ENCODE data around the gene TMED8. TPM values are rescaled to one million over a fixed set of nuclear protein-coding genes. Genes with fewer than 3 reads are reported as not detected.

TMED8 gene
- polyA plus RNA-seq, 1 donor = 14.7 TPM

GRCh38 chr14:77303417-77304156 is 73.3 kb downstream of the TMED8 start:
- 100% methylated on average over 1 of the region's 4 CpGs for WGBS (ENCODE audit: insufficient coverage, low lambda C conversion rate)
- H3K4me3 ChIP-seq (ENCODE audit: low read length) = no peak overlapping the region
- H3K27ac ChIP-seq (ENCODE audit: low read length) = peak overlapping the region; percentile 83
- H3K9me3 ChIP-seq (ENCODE audit: control insufficient read depth, low read depth, low read length) = no peaks in the 10 kb centered on the region
- H3K4me1 ChIP-seq (ENCODE audit: control insufficient read depth, insufficient read depth, low read length) = peaks cover 38% of the 10 kb centered on the region
- H3K36me3 ChIP-seq (ENCODE audit: control insufficient read depth, insufficient read depth, low read length) = peaks cover 16% of the 10 kb centered on the region
- H3K27me3 ChIP-seq (ENCODE audit: control insufficient read depth, insufficient read depth, low read length) = no peaks in the 10 kb centered on the region
- peak; percentile 69 to 82 for DNase-seq

GRCh38 chr14:77302926-77303325 is 74.0 kb downstream of the TMED8 start:
- no CpG with 5 or more reads among the region's 5 CpGs for WGBS (ENCODE audit: insufficient coverage, low lambda C conversion rate)
- H3K27me3 ChIP-seq (ENCODE audit: control insufficient read depth, insufficient read depth, low read length) = no peaks in the 10 kb centered on the region
- no peaks in the 10 kb centered on the region for H3K9me3 ChIP-seq (ENCODE audit: control insufficient read depth, low read depth, low read length)
- H3K27ac ChIP-seq (ENCODE audit: low read length) = peak overlapping the region; percentile 83
- H3K36me3 ChIP-seq (ENCODE audit: control insufficient read depth, insufficient read depth, low read length) = peaks cover 22% of the 10 kb centered on the region
- no peak overlapping the region for H3K4me3 ChIP-seq (ENCODE audit: low read length)
- peaks cover 38% of the 10 kb centered on the region for H3K4me1 ChIP-seq (ENCODE audit: control insufficient read depth, insufficient read depth, low read length)
- DNase-seq = no peak

GRCh38 chr14:77301103-77301502 is 75.8 kb downstream of the TMED8 start:
- Histone ChIP-seq H3K27me3 (ENCODE audit: control insufficient read depth, insufficient read depth, low read length) (no peaks in the 10 kb centered on the region), H3K4me1 (ENCODE audit: control insufficient read depth, insufficient read depth, low read length) (peaks cover 29% of the 10 kb centered on the region), H3K36me3 (ENCODE audit: control insufficient read depth, insufficient read depth, low read length) (peaks cover 37% of the 10 kb centered on the region), H3K9me3 (ENCODE audit: control insufficient read depth, low read depth, low read length) (no peaks in the 10 kb centered on the region), H3K27ac (ENCODE audit: low read length) (peak overlapping the region; percentile 9), H3K4me3 (ENCODE audit: low read length) (no peak overlapping the region)
- WGBS (ENCODE audit: insufficient coverage, low lambda C conversion rate) = no CpG with 5 or more reads among the region's 10 CpGs
- DNase-seq = peak; percentile 77 to 78

- peaks cover 29% of the 10 kb centered on the region for H3K4me1 ChIP-seq (ENCODE audit: control insufficient read depth, insufficient read depth, low read length)
- H3K36me3 ChIP-seq (ENCODE audit: control insufficient read depth, insufficient read depth, low read length) = peaks cover 38% of the 10 kb centered on the region
- no peaks in the 10 kb centered on the region for H3K9me3 ChIP-seq (ENCODE audit: control insufficient read depth, low read depth, low read length)
- peak overlapping the region; percentile 58 for H3K27ac ChIP-seq (ENCODE audit: low read length)
- no peaks in the 10 kb centered on the region for H3K27me3 ChIP-seq (ENCODE audit: control insufficient read depth, insufficient read depth, low read length)
- H3K4me3 ChIP-seq (ENCODE audit: low read length) = no peak overlapping the region
- DNase-seq = peak; percentile 70 to 74
- WGBS (ENCODE audit: insufficient coverage, low lambda C conversion rate) = no CpG with 5 or more reads among the region's 4 CpGs
Measured at GRCh38 chr14:77299771-77300170, 77.1 kb downstream of the TMED8 start.

GRCh38 chr14:77296906-77297305 is 80.0 kb downstream of the TMED8 start:
- H3K9me3 ChIP-seq (ENCODE audit: control insufficient read depth, low read depth, low read length) = no peaks in the 10 kb centered on the region
- H3K27ac ChIP-seq (ENCODE audit: low read length) = no peak overlapping the region
- peaks cover 17% of the 10 kb centered on the region for H3K4me1 ChIP-seq (ENCODE audit: control insufficient read depth, insufficient read depth, low read length)
- H3K27me3 ChIP-seq (ENCODE audit: control insufficient read depth, insufficient read depth, low read length) = no peaks in the 10 kb centered on the region
- 100% methylated on average over 1 of the region's 8 CpGs for WGBS (ENCODE audit: insufficient coverage, low lambda C conversion rate)
- DNase-seq = no peak
- no peak overlapping the region for H3K4me3 ChIP-seq (ENCODE audit: low read length)
- peaks cover 38% of the 10 kb centered on the region for H3K36me3 ChIP-seq (ENCODE audit: control insufficient read depth, insufficient read depth, low read length)

GRCh38 chr14:77296155-77296554 is 80.7 kb downstream of the TMED8 start:
- peaks cover 13% of the 10 kb centered on the region for H3K4me1 ChIP-seq (ENCODE audit: control insufficient read depth, insufficient read depth, low read length)
- H3K36me3 ChIP-seq (ENCODE audit: control insufficient read depth, insufficient read depth, low read length) = peaks cover 38% of the 10 kb centered on the region
- H3K4me3 ChIP-seq (ENCODE audit: low read length) = no peak overlapping the region
- DNase-seq = no peak
- WGBS (ENCODE audit: insufficient coverage, low lambda C conversion rate) = 40% methylated on average over 1 of the region's 13 CpGs
- H3K27ac ChIP-seq (ENCODE audit: low read length) = no peak overlapping the region
- H3K27me3 ChIP-seq (ENCODE audit: control insufficient read depth, insufficient read depth, low read length) = no peaks in the 10 kb centered on the region
- no peaks in the 10 kb centered on the region for H3K9me3 ChIP-seq (ENCODE audit: control insufficient read depth, low read depth, low read length)

- H3K9me3 ChIP-seq (ENCODE audit: control insufficient read depth, low read depth, low read length) = no peaks in the 10 kb centered on the region
- H3K36me3 ChIP-seq (ENCODE audit: control insufficient read depth, insufficient read depth, low read length) = peaks cover 34% of the 10 kb centered on the region
- WGBS (ENCODE audit: insufficient coverage, low lambda C conversion rate) = no CpG with 5 or more reads among the region's 4 CpGs
- no peak for DNase-seq
- H3K27ac ChIP-seq (ENCODE audit: low read length) = no peak overlapping the region
- no peak overlapping the region for H3K4me3 ChIP-seq (ENCODE audit: low read length)
- no peaks in the 10 kb centered on the region for H3K4me1 ChIP-seq (ENCODE audit: control insufficient read depth, insufficient read depth, low read length)
- H3K27me3 ChIP-seq (ENCODE audit: control insufficient read depth, insufficient read depth, low read length) = no peaks in the 10 kb centered on the region
Measured at GRCh38 chr14:77290705-77291104, 86.2 kb downstream of the TMED8 start.

- Histone ChIP-seq H3K9me3 (ENCODE audit: control insufficient read depth, low read depth, low read length) (no peaks in the 10 kb centered on the region), H3K4me3 (ENCODE audit: low read length) (no peak overlapping the region), H3K36me3 (ENCODE audit: control insufficient read depth, insufficient read depth, low read length) (peaks cover 50% of the 10 kb centered on the region), H3K27me3 (ENCODE audit: control insufficient read depth, insufficient read depth, low read length) (no peaks in the 10 kb centered on the region), H3K27ac (ENCODE audit: low read length) (no peak overlapping the region), H3K4me1 (ENCODE audit: control insufficient read depth, insufficient read depth, low read length) (no peaks in the 10 kb centered on the region)
- no CpG with 5 or more reads among the region's 5 CpGs for WGBS (ENCODE audit: insufficient coverage, low lambda C conversion rate)
- no peak for DNase-seq
Measured at GRCh38 chr14:77286576-77286975, 90.3 kb downstream of the TMED8 start.

Other genes starting within 250 kb of the TMED8 start
- gene ZDHHC22, start 235.3 kb downstream of the TMED8 start, polyA plus RNA-seq = 1.6 TPM
- gene TMEM63C, start 195.3 kb downstream of the TMED8 start, polyA plus RNA-seq = 7.7 TPM
- gene NGB, start 105.9 kb downstream of the TMED8 start, polyA plus RNA-seq = 3.1 TPM
- gene POMT2, start 56.2 kb downstream of the TMED8 start, polyA plus RNA-seq = 17.2 TPM
- gene GSTZ1, start 56.1 kb downstream of the TMED8 start, polyA plus RNA-seq = 28.8 TPM
- gene SAMD15, start 285 bp upstream of the TMED8 start, polyA plus RNA-seq = 1.6 TPM
- gene NOXRED1, start 46.4 kb upstream of the TMED8 start, polyA plus RNA-seq = 0.84 TPM
- gene VIPAS39, start 80.5 kb upstream of the TMED8 start, polyA plus RNA-seq = 26.0 TPM
- gene AHSA1, start 81.0 kb upstream of the TMED8 start, polyA plus RNA-seq = 119 TPM
- 0.07 TPM for gene ISM2, start 121.7 kb upstream of the TMED8 start, polyA plus RNA-seq
- gene SPTLC2, start 239.5 kb upstream of the TMED8 start, polyA plus RNA-seq = 17.4 TPM

Measured in large intestine (tissue), 3 donors.